ENCODE results near the gene EIF3F.

EIF3F gene

GRCh38 chr11:8004008-8004407, 16.9 kb downstream of the EIF3F start:
- TF ChIP-seq ZFP3 (CRISPR knock-in tag; IDR thresholded peaks at IDR 0.05) (no peak), ZNF70 (CRISPR knock-in tag; IDR thresholded peaks at IDR 0.05) (no peak), RARB (CRISPR knock-in tag; IDR thresholded peaks at IDR 0.05) (no peak), ZC3H10 (CRISPR knock-in tag; IDR thresholded peaks at IDR 0.05) (no peak), CSRNP3 (CRISPR knock-in tag; IDR thresholded peaks at IDR 0.05) (no peak), ZNF565 (CRISPR knock-in tag; conservative IDR thresholded peaks at IDR 0.05; ENCODE audit: low read depth) (no peak), CSDC2 (CRISPR knock-in tag; IDR thresholded peaks at IDR 0.05) (no peak), TCF4 (CRISPR knock-in tag; IDR thresholded peaks at IDR 0.05; ENCODE audit: borderline replicate concordance) (no peak), BACH2 (CRISPR knock-in tag; IDR thresholded peaks at IDR 0.05; ENCODE audit: borderline replicate concordance) (no peak), GLIS3 (CRISPR knock-in tag; IDR thresholded peaks at IDR 0.05) (no peak), PATZ1 (CRISPR knock-in tag; IDR thresholded peaks at IDR 0.05; ENCODE audit: borderline replicate concordance) (no peak), TOX (CRISPR knock-in tag; IDR thresholded peaks at IDR 0.05; ENCODE audit: borderline replicate concordance) (no peak), OSR1 (CRISPR knock-in tag; IDR thresholded peaks at IDR 0.05) (no peak)
- no peak for ATAC-seq

GRCh38 chr11:8005556-8005955, 18.4 kb downstream of the EIF3F start:
- no peak for TF ChIP-seq ZNF8 (CRISPR knock-in tag; IDR thresholded peaks at IDR 0.05)
- TF ChIP-seq TOX (CRISPR knock-in tag; IDR thresholded peaks at IDR 0.05; ENCODE audit: borderline replicate concordance): no peak
- TF ChIP-seq, protein P1, sequence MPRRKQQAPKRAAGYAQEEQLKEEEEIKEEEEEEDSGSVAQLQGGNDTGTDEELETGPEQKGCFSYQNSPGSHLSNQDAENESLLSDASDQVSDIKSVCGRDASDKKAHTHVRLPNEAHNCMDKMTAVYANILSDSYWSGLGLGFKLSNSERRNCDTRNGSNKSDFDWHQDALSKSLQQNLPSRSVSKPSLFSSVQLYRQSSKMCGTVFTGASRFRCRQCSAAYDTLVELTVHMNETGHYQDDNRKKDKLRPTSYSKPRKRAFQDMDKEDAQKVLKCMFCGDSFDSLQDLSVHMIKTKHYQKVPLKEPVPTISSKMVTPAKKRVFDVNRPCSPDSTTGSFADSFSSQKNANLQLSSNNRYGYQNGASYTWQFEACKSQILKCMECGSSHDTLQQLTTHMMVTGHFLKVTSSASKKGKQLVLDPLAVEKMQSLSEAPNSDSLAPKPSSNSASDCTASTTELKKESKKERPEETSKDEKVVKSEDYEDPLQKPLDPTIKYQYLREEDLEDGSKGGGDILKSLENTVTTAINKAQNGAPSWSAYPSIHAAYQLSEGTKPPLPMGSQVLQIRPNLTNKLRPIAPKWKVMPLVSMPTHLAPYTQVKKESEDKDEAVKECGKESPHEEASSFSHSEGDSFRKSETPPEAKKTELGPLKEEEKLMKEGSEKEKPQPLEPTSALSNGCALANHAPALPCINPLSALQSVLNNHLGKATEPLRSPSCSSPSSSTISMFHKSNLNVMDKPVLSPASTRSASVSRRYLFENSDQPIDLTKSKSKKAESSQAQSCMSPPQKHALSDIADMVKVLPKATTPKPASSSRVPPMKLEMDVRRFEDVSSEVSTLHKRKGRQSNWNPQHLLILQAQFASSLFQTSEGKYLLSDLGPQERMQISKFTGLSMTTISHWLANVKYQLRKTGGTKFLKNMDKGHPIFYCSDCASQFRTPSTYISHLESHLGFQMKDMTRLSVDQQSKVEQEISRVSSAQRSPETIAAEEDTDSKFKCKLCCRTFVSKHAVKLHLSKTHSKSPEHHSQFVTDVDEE (CRISPR knock-in tag; IDR thresholded peaks at IDR 0.05): no peak
- TF ChIP-seq ZFP3 (CRISPR knock-in tag; IDR thresholded peaks at IDR 0.05): no peak
- TF ChIP-seq ESRRG (CRISPR knock-in tag; IDR thresholded peaks at IDR 0.05): no peak
- TF ChIP-seq SNAI2 (CRISPR knock-in tag; IDR thresholded peaks at IDR 0.05): no peak
- TF ChIP-seq, protein P2, sequence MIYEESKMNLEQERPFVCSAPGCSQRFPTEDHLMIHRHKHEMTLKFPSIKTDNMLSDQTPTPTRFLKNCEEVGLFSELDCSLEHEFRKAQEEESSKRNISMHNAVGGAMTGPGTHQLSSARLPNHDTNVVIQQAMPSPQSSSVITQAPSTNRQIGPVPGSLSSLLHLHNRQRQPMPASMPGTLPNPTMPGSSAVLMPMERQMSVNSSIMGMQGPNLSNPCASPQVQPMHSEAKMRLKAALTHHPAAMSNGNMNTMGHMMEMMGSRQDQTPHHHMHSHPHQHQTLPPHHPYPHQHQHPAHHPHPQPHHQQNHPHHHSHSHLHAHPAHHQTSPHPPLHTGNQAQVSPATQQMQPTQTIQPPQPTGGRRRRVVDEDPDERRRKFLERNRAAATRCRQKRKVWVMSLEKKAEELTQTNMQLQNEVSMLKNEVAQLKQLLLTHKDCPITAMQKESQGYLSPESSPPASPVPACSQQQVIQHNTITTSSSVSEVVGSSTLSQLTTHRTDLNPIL (CRISPR knock-in tag; IDR thresholded peaks at IDR 0.05; ENCODE audit: low read depth): no peak
- TF ChIP-seq PPARA (CRISPR knock-in tag; IDR thresholded peaks at IDR 0.05; ENCODE audit: borderline replicate concordance): no peak
- no peak for TF ChIP-seq BACH2 (CRISPR knock-in tag; IDR thresholded peaks at IDR 0.05; ENCODE audit: borderline replicate concordance)
- TF ChIP-seq RARB (CRISPR knock-in tag; IDR thresholded peaks at IDR 0.05): no peak
- ATAC-seq: no peak

GRCh38 chr11:8006349-8006977, 19.3 kb downstream of the EIF3F start:
- ATAC-seq: peak; percentile 98

GRCh38 chr11:8008212-8008611, 21.1 kb downstream of the EIF3F start:
- ATAC-seq: no peak
- TF ChIP-seq ARNTL (CRISPR knock-in tag; IDR thresholded peaks at IDR 0.05; ENCODE audit: borderline replicate concordance, low read depth) (no peak), ZNF565 (CRISPR knock-in tag; conservative IDR thresholded peaks at IDR 0.05; ENCODE audit: low read depth) (no peak), SNAI2 (CRISPR knock-in tag; IDR thresholded peaks at IDR 0.05) (no peak), PPARA (CRISPR knock-in tag; IDR thresholded peaks at IDR 0.05; ENCODE audit: borderline replicate concordance) (no peak), BACH2 (CRISPR knock-in tag; IDR thresholded peaks at IDR 0.05; ENCODE audit: borderline replicate concordance) (no peak), CSRNP3 (CRISPR knock-in tag; IDR thresholded peaks at IDR 0.05) (no peak), RARB (CRISPR knock-in tag; IDR thresholded peaks at IDR 0.05) (no peak)
- TF ChIP-seq, protein P1 (CRISPR knock-in tag; IDR thresholded peaks at IDR 0.05): no peak

More at GRCh38 chr11:8006349-8006977, 19.3 kb downstream of the EIF3F start:
- no peak for TF ChIP-seq SNAI2 (CRISPR knock-in tag; IDR thresholded peaks at IDR 0.05)
- no peak for TF ChIP-seq ARNTL (CRISPR knock-in tag; IDR thresholded peaks at IDR 0.05; ENCODE audit: borderline replicate concordance, low read depth)
- TF ChIP-seq ESRRG (CRISPR knock-in tag; IDR thresholded peaks at IDR 0.05): no peak
- no peak for TF ChIP-seq PPARA (CRISPR knock-in tag; IDR thresholded peaks at IDR 0.05; ENCODE audit: borderline replicate concordance)
- no peak for TF ChIP-seq ZFP3 (CRISPR knock-in tag; IDR thresholded peaks at IDR 0.05)
- TF ChIP-seq ZNF70 (CRISPR knock-in tag; IDR thresholded peaks at IDR 0.05): no peak
